Pancreas (tissue), 10 donors: Measurements from ENCODE around the gene SULT6B1. TPM values are rescaled to one million over a fixed set of nuclear protein-coding genes. Genes with fewer than 3 reads are reported as not detected.
A peak's percentile ranks its signal among the peaks of the same experiment; 100 is the strongest.

Experiments used
- ATAC-seq, 4 donors: fragments of 200-7000 bp; cut with Tn5 transposase; one replicate each; pipeline versions ENCODE4 v1.8.0 to v1.9.1; 2020; ENCODE audit warnings: mild to moderate bottlenecking in 4 of 4, moderate library complexity in 4 of 4
- DNase-seq, 6 donors: peaks; one replicate each; pipeline ENCODE4 v3.0.0-alpha.2; 2020
- FAIRE-seq: peaks from 2 replicates; lab custom pipeline; 2012; peaks lifted over from hg19 to GRCh38; lab: Jason Lieb, UNC
- H3K27ac ChIP-seq, 4 donors: fragments of 200-600 bp; sonication (generic); 1 replicate in 3 of 4; 2 replicates in 1 of 4; pipeline versions ENCODE4 v1.5.0 to v1.8.0; 2020
- H3K27me3 ChIP-seq, 4 donors: fragments of 200-600 bp; one replicate each; pipeline ENCODE4 v1.8.0; 2021
- H3K36me3 ChIP-seq, 3 donors: fragments of 200-600 bp; sonication (generic) in 1 of 3; one replicate each; pipeline versions ENCODE4 v1.5.0 to v1.8.0; 2020 to 2021
- H3K4me1 ChIP-seq, 3 donors: fragments of 200-600 bp; one replicate each; pipeline ENCODE4 v1.8.0; 2021
- H3K4me3 ChIP-seq, 4 donors: fragments of 200-600 bp; sonication (generic) in 2 of 4; one replicate each; pipeline versions ENCODE4 v1.5.0 to v1.8.0; 2020 to 2021
- H3K9me3 ChIP-seq, 4 donors: fragments of 200-600 bp; one replicate each; pipeline ENCODE4 v1.8.0; 2021
- WGBS, 2 donors: extraction: QIAGEN DNeasy Blood & Tissue Kit; methylation state at CpG; one replicate each; pipeline ENCODE4 v1.1.7; 2013; 5-methylcytosine and 5-hydroxymethylcytosine counted together
- intact Hi-C, 3 donors: fragments of 100-400 bp; cut with DNase I; formaldehyde crosslinking; loops; one replicate each; pipeline versions ENCODE4 v1.11.1 to v1.14.2; 2022
- polyA plus RNA-seq, 2 donors: library from polyadenylated mRNA; stranded (reverse); fragments of 200-250 nt; gene quantifications; one replicate each; pipeline ENCODE4 v1.2.3, GENCODE V29; 2013
- total RNA-seq, 6 donors: library from RNA; stranded (reverse); fragmentation: NEBNext Ultra II Directional in 4 of 6; extraction: Animal tissue kit (Norgen Biotek cat#: 25700) in 4 of 6; gene quantifications; one replicate each; pipeline versions ENCODE4 v1.2.1 to v1.2.4, GENCODE V29; 2021 to 2023
- TF ChIP-seq, protein P1 (sequence below), 4 donors: fragments of 200-600 bp; sonication (generic) in 3 of 4; IDR thresholded peaks; one replicate each; pipeline versions ENCODE4 v1.5.0 to v1.8.0; 2021; ENCODE audit warnings: antibody characterized with exemption in 4 of 4
- donor health status: healthy with polysubstance abuse.
- donor health status: DM: no; HTN: no; CAD: no; lungs with moderate emphysema.
- donor health status: DM: no; HTN: no; CAD: no.
- donor health status: control.
- donor health status: control.
- donor health status: Bipolar disorder and iron deficiency.
- donor health status: DM: yes; HTN: yes; CAD: no.
- donor health status: DM: no; HTN: no; CAD: no.
- donor health status: DM: no; HTN: no; CAD: no.
- donor health status: DM: yes; HTN: yes; CAD: no.

The SULT6B1 gene
- total and polyA plus RNA-seq, 8 donors = not detected

GRCh38 chr2:37191253-37191652, 2.8 kb upstream of the SULT6B1 start:
- TF ChIP-seq, protein P1, sequence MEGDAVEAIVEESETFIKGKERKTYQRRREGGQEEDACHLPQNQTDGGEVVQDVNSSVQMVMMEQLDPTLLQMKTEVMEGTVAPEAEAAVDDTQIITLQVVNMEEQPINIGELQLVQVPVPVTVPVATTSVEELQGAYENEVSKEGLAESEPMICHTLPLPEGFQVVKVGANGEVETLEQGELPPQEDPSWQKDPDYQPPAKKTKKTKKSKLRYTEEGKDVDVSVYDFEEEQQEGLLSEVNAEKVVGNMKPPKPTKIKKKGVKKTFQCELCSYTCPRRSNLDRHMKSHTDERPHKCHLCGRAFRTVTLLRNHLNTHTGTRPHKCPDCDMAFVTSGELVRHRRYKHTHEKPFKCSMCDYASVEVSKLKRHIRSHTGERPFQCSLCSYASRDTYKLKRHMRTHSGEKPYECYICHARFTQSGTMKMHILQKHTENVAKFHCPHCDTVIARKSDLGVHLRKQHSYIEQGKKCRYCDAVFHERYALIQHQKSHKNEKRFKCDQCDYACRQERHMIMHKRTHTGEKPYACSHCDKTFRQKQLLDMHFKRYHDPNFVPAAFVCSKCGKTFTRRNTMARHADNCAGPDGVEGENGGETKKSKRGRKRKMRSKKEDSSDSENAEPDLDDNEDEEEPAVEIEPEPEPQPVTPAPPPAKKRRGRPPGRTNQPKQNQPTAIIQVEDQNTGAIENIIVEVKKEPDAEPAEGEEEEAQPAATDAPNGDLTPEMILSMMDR (IDR thresholded peaks at IDR 0.05) = no peak
- DNase-seq (no peak), ATAC-seq (no peak), FAIRE-seq (no peak)
- no peak overlapping the region for H3K27ac ChIP-seq
- H3K9me3 ChIP-seq = no peaks in the 10 kb centered on the region
- no peaks in the 10 kb centered on the region for H3K4me1 ChIP-seq
- H3K4me3 ChIP-seq = no peak overlapping the region
- intact Hi-C loops = no loop called here
- 80 to 87% methylated on average over 4 of the region's 4 CpGs for WGBS, 2 donors
- no peaks in the 10 kb centered on the region for H3K36me3 ChIP-seq
- no peaks in the 10 kb centered on the region for H3K27me3 ChIP-seq

GRCh38 chr2:37190290-37190689, 1.8 kb upstream of the SULT6B1 start:
- Histone ChIP-seq H3K27me3 (no peaks in the 10 kb centered on the region), H3K4me3 (no peak overlapping the region), H3K36me3 (no peaks in the 10 kb centered on the region), H3K9me3 (no peaks in the 10 kb centered on the region), H3K4me1 (no peaks in the 10 kb centered on the region), H3K27ac (peak overlapping the region in 2 of 4 donors; percentile 5 to 69)
- TF ChIP-seq, protein P1 (IDR thresholded peaks at IDR 0.05) = no peak
- intact Hi-C loops = no loop called here
- FAIRE-seq (no peak), ATAC-seq (no peak), DNase-seq (no peak)
- WGBS, 2 donors = 77 to 86% methylated on average over 4 of the region's 4 CpGs

DNA sequence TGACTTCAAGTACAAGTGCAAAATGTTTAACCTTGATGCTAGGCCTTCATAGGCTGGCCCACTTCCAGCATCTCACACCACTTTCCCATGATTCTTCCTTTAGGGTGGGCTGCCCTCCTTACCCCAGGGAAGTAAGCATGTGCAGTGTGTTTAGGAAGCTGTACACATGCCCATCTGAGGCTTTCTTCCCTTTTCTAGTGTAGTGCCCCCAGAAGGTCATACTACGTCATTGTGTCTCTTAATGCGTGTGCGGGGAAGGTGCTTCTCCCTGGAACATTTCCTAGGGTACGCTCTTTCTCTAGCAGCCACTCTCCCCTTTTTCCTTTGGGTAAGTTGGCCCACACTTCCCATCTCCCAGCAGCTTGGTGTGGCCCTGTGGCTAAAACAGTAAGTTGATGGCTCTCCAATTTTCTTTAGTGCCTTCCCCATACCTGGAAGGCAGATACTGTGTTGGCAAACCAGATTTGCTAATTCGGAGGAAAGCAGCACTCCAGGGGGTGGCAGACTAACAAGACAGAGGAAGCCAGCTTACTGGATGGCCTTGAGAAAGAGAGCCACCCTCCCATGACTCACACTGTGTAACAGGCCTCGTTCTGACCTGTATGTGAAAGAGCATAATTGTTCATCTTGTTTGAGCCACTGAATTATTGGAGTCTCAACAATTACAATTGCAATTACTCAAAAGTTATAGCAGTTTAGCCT, 1.1 kb upstream of the SULT6B1 start:
- intact Hi-C loops = no loop called here
- Histone ChIP-seq H3K27me3 (no peaks in the 10 kb centered on the region), H3K9me3 (no peaks in the 10 kb centered on the region), H3K4me1 (no peaks in the 10 kb centered on the region), H3K27ac (peak overlapping the region; percentile 18 to 69 (median 45)), H3K4me3 (no peak overlapping the region), H3K36me3 (no peaks in the 10 kb centered on the region)
- ATAC-seq = peak; percentile 70 to 99 (median 92)
- WGBS, 2 donors = 71 to 72% methylated on average over 6 of the region's 6 CpGs
- FAIRE-seq = no peak
- peak in 3 of 6 donors; percentile 30 to 60 (median 47) for DNase-seq
- TF ChIP-seq, protein P1 (IDR thresholded peaks at IDR 0.05) = no peak

- WGBS, 2 donors = 73 to 76% methylated on average over 17 of the region's 17 CpGs
- no peak for ATAC-seq
- no peak for FAIRE-seq
- Histone ChIP-seq H3K4me1 (no peaks in the 10 kb centered on the region), H3K27me3 (no peaks in the 10 kb centered on the region), H3K36me3 (no peaks in the 10 kb centered on the region), H3K9me3 (no peaks in the 10 kb centered on the region), H3K4me3 (no peak overlapping the region), H3K27ac (no peak overlapping the region)
- intact Hi-C loops = no loop called here
- TF ChIP-seq, protein P1 (IDR thresholded peaks at IDR 0.05) = no peak
- DNase-seq = no peak
Observed at GRCh38 chr2:37181726-37182684, 6.5 kb downstream of the SULT6B1 start.
